ENCODE results near the gene CARD19. TPM values are rescaled to one million over a fixed set of nuclear protein-coding genes. Genes with fewer than 3 reads are reported as not detected.

Gene CARD19
- total and polyA plus RNA-seq, 2 experiments from 2014 or later: 36.8 to 48.3 TPM

DNA sequence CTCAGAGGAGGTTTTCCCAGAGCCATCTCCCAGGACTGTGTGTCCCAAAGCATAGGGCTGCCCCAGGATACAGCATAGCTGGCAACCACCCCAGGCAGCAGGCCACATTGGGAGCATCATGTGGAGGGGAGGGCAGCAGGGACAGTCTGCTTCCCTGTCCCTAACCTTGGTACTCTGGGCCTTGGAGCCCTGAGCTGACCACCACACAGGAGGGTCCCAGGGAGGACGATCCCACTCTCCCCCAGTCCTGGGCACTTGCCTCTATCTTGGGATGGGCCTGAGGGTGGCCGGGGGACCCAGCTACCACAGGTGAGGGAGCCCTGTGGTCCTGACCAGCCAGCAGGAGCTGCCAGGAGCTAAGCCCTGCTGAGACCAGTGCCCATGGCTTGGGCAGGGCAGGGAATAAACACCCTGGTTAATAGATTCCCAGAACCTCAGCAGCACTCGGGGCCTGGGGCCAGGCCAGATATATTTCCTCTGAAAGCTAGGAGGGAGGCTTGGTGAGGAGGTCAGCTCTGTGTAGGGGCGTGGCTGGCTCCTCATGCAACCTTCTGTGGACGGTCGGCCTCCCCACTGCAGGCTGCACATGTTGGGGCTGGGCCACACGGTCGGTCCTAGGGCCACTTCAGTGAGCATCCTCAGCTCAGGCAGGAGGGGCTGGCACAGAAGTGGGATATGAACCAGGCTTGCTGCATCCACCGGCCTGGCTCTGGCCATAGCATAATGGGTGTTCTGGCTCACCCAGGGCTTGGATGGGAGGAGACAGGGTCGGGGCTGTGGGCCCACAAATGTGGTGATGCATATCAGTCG, 33.9 kb downstream of the CARD19 start:
- Mint-ChIP-seq H3K4me1 (peaks cover 45% of the 10 kb centered on the region), H3K36me3 (ENCODE audit: low read depth) (0 out of 3 replicates have a peak, but pooled peaks cover under 1% of the 10 kb centered on the region), H3K4me3 (no peak overlapping the region), H3K9me3 (no peaks in the 10 kb centered on the region), H3K27ac (no peak overlapping the region), H3K27me3 (ENCODE audit: insufficient read depth, low read depth, poor library complexity) (peaks cover 14% of the 10 kb centered on the region)
- Histone ChIP-seq H3K9me2 (ENCODE audit: insufficient read depth) (no peaks in the 10 kb centered on the region), H2AFZ (no peak overlapping the region), H3K4me1 (ENCODE audit: insufficient read depth) (peaks cover 20% of the 10 kb centered on the region), H3K27ac (ENCODE audit: low read depth) (no peak overlapping the region), H3K4me3 (no peak overlapping the region), H4K20me1 (replicated peaks; ENCODE audit: insufficient read depth) (0 out of 2 replicates have a peak, but pooled peaks cover 8% of the 10 kb centered on the region), H3K27me3 (ENCODE audit: insufficient read depth) (peaks cover 2% of the 10 kb centered on the region), H3K4me2 (no peak overlapping the region), H3K79me2 (replicated peaks; ENCODE audit: insufficient read depth) (0 out of 2 replicates have a peak, but pooled peaks cover 6% of the 10 kb centered on the region), H3K36me3 (ENCODE audit: insufficient read depth) (no peaks in the 10 kb centered on the region), H3F3A (replicated peaks; ENCODE audit: low read depth) (no peaks in the 10 kb centered on the region)
- TF ChIP-seq NANOG (IDR thresholded peaks at IDR 0.05; ENCODE audit: borderline replicate concordance) (no peak), CREB1 (CRISPR knock-in tag; IDR thresholded peaks at IDR 0.05; ENCODE audit: low read depth) (no peak), ZNF114 (CRISPR knock-in tag; IDR thresholded peaks at IDR 0.05) (no peak), EZH2phosphoT487 (IDR thresholded peaks at IDR 0.05; ENCODE audit: unreplicated experiment) (no peak), POLR2AphosphoS5 (IDR thresholded peaks at IDR 0.05; ENCODE audit: low read depth) (no peak), JUNB (IDR thresholded peaks at IDR 0.05; ENCODE audit: unreplicated experiment) (no peak), ZNF331 (CRISPR knock-in tag; IDR thresholded peaks at IDR 0.05; ENCODE audit: low read depth) (no peak), EZH2 (IDR thresholded peaks at IDR 0.05; ENCODE audit: low read depth, unreplicated experiment) (no peak), STAT1 (IDR thresholded peaks at IDR 0.05; ENCODE audit: unreplicated experiment) (no peak)
- TF ChIP-seq, protein P1, sequence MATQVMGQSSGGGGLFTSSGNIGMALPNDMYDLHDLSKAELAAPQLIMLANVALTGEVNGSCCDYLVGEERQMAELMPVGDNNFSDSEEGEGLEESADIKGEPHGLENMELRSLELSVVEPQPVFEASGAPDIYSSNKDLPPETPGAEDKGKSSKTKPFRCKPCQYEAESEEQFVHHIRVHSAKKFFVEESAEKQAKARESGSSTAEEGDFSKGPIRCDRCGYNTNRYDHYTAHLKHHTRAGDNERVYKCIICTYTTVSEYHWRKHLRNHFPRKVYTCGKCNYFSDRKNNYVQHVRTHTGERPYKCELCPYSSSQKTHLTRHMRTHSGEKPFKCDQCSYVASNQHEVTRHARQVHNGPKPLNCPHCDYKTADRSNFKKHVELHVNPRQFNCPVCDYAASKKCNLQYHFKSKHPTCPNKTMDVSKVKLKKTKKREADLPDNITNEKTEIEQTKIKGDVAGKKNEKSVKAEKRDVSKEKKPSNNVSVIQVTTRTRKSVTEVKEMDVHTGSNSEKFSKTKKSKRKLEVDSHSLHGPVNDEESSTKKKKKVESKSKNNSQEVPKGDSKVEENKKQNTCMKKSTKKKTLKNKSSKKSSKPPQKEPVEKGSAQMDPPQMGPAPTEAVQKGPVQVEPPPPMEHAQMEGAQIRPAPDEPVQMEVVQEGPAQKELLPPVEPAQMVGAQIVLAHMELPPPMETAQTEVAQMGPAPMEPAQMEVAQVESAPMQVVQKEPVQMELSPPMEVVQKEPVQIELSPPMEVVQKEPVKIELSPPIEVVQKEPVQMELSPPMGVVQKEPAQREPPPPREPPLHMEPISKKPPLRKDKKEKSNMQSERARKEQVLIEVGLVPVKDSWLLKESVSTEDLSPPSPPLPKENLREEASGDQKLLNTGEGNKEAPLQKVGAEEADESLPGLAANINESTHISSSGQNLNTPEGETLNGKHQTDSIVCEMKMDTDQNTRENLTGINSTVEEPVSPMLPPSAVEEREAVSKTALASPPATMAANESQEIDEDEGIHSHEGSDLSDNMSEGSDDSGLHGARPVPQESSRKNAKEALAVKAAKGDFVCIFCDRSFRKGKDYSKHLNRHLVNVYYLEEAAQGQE (IDR thresholded peaks at IDR 0.05; ENCODE audit: unreplicated experiment): no peak
- TF ChIP-seq, protein P2, sequence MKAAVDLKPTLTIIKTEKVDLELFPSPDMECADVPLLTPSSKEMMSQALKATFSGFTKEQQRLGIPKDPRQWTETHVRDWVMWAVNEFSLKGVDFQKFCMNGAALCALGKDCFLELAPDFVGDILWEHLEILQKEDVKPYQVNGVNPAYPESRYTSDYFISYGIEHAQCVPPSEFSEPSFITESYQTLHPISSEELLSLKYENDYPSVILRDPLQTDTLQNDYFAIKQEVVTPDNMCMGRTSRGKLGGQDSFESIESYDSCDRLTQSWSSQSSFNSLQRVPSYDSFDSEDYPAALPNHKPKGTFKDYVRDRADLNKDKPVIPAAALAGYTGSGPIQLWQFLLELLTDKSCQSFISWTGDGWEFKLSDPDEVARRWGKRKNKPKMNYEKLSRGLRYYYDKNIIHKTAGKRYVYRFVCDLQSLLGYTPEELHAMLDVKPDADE (IDR thresholded peaks at IDR 0.05): no peak
- TF ChIP-seq, protein P3, sequence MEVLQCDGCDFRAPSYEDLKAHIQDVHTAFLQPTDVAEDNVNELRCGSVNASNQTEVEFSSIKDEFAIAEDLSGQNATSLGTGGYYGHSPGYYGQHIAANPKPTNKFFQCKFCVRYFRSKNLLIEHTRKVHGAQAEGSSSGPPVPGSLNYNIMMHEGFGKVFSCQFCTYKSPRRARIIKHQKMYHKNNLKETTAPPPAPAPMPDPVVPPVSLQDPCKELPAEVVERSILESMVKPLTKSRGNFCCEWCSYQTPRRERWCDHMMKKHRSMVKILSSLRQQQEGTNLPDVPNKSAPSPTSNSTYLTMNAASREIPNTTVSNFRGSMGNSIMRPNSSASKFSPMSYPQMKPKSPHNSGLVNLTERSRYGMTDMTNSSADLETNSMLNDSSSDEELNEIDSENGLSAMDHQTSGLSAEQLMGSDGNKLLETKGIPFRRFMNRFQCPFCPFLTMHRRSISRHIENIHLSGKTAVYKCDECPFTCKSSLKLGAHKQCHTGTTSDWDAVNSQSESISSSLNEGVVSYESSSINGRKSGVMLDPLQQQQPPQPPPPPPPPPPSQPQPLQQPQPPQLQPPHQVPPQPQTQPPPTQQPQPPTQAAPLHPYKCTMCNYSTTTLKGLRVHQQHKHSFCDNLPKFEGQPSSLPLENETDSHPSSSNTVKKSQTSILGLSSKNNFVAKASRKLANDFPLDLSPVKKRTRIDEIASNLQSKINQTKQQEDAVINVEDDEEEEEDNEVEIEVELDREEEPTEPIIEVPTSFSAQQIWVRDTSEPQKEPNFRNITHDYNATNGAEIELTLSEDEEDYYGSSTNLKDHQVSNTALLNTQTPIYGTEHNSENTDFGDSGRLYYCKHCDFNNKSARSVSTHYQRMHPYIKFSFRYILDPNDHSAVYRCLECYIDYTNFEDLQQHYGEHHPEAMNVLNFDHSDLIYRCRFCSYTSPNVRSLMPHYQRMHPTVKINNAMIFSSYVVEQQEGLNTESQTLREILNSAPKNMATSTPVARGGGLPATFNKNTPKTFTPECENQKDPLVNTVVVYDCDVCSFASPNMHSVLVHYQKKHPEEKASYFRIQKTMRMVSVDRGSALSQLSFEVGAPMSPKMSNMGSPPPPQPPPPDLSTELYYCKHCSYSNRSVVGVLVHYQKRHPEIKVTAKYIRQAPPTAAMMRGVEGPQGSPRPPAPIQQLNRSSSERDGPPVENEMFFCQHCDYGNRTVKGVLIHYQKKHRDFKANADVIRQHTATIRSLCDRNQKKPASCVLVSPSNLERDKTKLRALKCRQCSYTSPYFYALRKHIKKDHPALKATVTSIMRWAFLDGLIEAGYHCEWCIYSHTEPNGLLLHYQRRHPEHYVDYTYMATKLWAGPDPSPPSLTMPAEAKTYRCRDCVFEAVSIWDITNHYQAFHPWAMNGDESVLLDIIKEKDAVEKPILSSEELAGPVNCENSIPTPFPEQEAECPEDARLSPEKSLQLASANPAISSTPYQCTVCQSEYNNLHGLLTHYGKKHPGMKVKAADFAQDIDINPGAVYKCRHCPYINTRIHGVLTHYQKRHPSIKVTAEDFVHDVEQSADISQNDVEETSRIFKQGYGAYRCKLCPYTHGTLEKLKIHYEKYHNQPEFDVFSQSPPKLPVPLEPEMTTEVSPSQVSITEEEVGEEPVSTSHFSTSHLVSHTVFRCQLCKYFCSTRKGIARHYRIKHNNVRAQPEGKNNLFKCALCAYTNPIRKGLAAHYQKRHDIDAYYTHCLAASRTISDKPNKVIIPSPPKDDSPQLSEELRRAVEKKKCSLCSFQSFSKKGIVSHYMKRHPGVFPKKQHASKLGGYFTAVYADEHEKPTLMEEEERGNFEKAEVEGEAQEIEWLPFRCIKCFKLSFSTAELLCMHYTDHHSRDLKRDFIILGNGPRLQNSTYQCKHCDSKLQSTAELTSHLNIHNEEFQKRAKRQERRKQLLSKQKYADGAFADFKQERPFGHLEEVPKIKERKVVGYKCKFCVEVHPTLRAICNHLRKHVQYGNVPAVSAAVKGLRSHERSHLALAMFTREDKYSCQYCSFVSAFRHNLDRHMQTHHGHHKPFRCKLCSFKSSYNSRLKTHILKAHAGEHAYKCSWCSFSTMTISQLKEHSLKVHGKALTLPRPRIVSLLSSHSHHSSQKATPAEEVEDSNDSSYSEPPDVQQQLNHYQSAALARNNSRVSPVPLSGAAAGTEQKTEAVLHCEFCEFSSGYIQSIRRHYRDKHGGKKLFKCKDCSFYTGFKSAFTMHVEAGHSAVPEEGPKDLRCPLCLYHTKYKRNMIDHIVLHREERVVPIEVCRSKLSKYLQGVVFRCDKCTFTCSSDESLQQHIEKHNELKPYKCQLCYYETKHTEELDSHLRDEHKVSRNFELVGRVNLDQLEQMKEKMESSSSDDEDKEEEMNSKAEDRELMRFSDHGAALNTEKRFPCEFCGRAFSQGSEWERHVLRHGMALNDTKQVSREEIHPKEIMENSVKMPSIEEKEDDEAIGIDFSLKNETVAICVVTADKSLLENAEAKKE (CRISPR knock-in tag; IDR thresholded peaks at IDR 0.05): no peak
- TF ChIP-seq, protein P4, sequence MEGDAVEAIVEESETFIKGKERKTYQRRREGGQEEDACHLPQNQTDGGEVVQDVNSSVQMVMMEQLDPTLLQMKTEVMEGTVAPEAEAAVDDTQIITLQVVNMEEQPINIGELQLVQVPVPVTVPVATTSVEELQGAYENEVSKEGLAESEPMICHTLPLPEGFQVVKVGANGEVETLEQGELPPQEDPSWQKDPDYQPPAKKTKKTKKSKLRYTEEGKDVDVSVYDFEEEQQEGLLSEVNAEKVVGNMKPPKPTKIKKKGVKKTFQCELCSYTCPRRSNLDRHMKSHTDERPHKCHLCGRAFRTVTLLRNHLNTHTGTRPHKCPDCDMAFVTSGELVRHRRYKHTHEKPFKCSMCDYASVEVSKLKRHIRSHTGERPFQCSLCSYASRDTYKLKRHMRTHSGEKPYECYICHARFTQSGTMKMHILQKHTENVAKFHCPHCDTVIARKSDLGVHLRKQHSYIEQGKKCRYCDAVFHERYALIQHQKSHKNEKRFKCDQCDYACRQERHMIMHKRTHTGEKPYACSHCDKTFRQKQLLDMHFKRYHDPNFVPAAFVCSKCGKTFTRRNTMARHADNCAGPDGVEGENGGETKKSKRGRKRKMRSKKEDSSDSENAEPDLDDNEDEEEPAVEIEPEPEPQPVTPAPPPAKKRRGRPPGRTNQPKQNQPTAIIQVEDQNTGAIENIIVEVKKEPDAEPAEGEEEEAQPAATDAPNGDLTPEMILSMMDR (conservative IDR thresholded peaks at IDR 0.05; ENCODE audit: low read depth in 2 of 2): no peak
- DNase-seq (ENCODE audit: low spot score) (no peak), ATAC-seq (no peak)
